Neutrophil (primary cell): Measurements from ENCODE around the gene HK2.
"Not testable (repeated sequence)": the region's sequence is repeated elsewhere in the genome, so short reads cannot be mapped to it uniquely, and the experiment has no call there.

ENCODE experiments used
- H3K27ac ChIP-seq: fragments of 200-600 bp; sonication (generic); 2 replicates; pipeline ENCODE4 v1.5.1; 2016; ENCODE audit warnings: mild to moderate bottlenecking, moderate library complexity
- H3K27me3 ChIP-seq: fragments of 200-600 bp; sonication (generic); 2 replicates; pipeline ENCODE4 v1.6.0; 2016; ENCODE audit warnings: mild to moderate bottlenecking
- H3K36me3 ChIP-seq: fragments of 200-600 bp; sonication (generic); 2 replicates; pipeline ENCODE4 v1.5.1; 2017
- H3K4me1 ChIP-seq, 2 experiments: fragments of 200-600 bp in 1 of 2; sonication (generic) in 1 of 2; 1 replicate in 1 of 2; 2 replicates in 1 of 2; pipeline versions ENCODE4 v1.5.1 to v1.6.1; 2013 to 2016; ENCODE audit warnings: low read depth in 1 of 2, low read length in 1 of 2, mild to moderate bottlenecking in 1 of 2, moderate library complexity in 1 of 2; ENCODE audit not compliant: control insufficient read depth in 1 of 2, insufficient read depth in 1 of 2
- H3K4me3 ChIP-seq, 2 experiments: fragments of 200-600 bp in 1 of 2; sonication (generic) in 1 of 2; 1 replicate in 1 of 2; 2 replicates in 1 of 2; pipeline ENCODE4 v1.5.1; 2013 to 2016; ENCODE audit warnings: low read depth in 1 of 2, low read length in 1 of 2, mild to moderate bottlenecking in 1 of 2, moderate library complexity in 1 of 2
- H3K9me3 ChIP-seq: fragments of 200-600 bp; sonication (generic); 2 replicates; pipeline ENCODE4 v1.5.1; 2016
- TF ChIP-seq, protein P1 (sequence below): fragments of 200-600 bp; sonication (generic); IDR thresholded peaks from 2 replicates; pipeline ENCODE4 v1.5.1; 2016; ENCODE audit warnings: antibody characterized with exemption

The HK2 gene

DNA sequence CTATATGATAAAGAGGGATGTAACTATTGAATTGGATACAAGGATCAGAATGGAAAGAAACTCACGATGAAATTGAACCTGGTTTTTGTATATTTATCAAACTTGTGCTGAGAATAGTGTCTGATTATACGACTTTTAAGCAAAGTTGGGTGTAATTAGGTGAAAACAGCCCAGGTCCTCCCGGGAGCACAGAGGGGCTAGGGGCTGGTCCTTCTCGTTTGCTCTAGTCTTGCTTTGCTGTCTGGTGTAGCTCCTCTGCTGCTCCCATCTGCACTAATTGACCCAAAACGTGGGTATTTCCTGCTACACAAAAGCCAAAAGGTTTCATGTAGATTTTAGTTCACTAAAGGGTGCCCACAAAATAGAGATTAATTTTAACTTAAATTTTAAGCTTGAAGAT lies 58.7 kb downstream of the HK2 start:
- no peak overlapping the region for H3K27ac ChIP-seq
- H3K27me3 ChIP-seq: no peaks in the 10 kb centered on the region
- TF ChIP-seq, protein P1, sequence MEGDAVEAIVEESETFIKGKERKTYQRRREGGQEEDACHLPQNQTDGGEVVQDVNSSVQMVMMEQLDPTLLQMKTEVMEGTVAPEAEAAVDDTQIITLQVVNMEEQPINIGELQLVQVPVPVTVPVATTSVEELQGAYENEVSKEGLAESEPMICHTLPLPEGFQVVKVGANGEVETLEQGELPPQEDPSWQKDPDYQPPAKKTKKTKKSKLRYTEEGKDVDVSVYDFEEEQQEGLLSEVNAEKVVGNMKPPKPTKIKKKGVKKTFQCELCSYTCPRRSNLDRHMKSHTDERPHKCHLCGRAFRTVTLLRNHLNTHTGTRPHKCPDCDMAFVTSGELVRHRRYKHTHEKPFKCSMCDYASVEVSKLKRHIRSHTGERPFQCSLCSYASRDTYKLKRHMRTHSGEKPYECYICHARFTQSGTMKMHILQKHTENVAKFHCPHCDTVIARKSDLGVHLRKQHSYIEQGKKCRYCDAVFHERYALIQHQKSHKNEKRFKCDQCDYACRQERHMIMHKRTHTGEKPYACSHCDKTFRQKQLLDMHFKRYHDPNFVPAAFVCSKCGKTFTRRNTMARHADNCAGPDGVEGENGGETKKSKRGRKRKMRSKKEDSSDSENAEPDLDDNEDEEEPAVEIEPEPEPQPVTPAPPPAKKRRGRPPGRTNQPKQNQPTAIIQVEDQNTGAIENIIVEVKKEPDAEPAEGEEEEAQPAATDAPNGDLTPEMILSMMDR: no peak
- peaks cover 9% of the 10 kb centered on the region for H3K9me3 ChIP-seq
- H3K4me1 ChIP-seq: peaks cover 0 to 4% of the 10 kb centered on the region in 2 experiments
- peaks cover 99% of the 10 kb centered on the region for H3K36me3 ChIP-seq
- no peak overlapping the region for H3K4me3 ChIP-seq

DNA sequence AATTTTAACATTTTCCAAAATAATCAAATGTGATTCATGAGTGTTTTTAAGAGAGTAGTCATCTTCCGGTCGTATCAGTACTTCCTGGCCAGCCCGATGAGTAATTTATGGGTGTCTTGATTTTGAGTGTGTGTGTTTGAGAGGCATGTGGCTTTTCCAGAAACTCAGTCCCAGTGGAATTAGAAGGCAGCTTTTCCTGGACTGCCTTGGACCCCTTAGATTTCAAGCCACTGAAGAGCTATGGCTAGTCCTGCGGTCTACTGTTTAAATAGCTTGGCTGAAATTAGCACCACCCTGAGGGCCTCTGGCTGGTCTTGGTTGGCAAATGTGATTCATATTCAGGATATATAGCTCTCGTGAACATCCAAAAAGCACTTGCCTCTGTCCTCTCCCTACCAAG lies 59.4 kb downstream of the HK2 start:
- no peak overlapping the region for H3K4me3 ChIP-seq
- H3K4me1 ChIP-seq: peaks cover 0 to 4% of the 10 kb centered on the region in 2 experiments
- H3K27me3 ChIP-seq: no peaks in the 10 kb centered on the region
- TF ChIP-seq, protein P1: no peak
- H3K9me3 ChIP-seq: peaks cover 9% of the 10 kb centered on the region
- H3K36me3 ChIP-seq: peaks cover 96% of the 10 kb centered on the region
- H3K27ac ChIP-seq: no peak overlapping the region

DNA sequence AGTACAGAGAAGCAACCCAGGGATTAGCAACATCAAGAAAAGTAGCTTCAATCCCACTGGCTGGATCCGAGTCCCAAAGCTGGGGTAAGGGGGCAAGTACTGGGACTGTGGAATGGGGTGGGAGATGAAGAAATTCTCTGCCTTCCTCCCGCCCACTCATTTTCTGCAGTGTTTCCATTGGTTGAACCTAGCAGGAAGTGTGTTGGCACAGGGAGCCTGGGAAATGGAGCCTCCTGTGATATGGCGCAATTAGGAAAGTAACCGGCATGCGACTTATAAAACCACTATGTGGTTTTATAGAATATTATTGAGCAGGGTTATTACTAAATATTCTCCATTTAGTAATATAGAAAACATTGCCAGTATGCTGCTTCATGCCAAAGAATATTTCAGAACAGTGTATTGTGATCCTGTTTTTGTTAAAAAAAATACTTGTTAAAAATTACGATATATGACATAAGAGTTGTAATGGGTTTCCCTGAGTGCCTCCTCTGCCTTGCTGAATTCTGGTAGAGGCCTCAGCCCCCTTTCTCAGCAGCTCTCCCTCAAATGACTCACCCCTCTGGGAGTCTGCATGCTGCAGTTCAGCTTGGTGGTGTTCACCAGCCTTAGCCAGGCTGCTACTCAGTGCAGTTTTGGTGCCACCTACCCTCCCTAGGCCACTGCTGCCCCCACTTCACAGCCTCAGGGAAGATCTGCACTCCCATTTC lies 60.5 kb downstream of the HK2 start:
- Histone ChIP-seq H3K4me1 (peaks cover 0 to 4% of the 10 kb centered on the region in 2 experiments), H3K27me3 (no peaks in the 10 kb centered on the region), H3K9me3 (peaks cover 9% of the 10 kb centered on the region), H3K4me3 (no peak overlapping the region), H3K27ac (no peak overlapping the region), H3K36me3 (peaks cover 89% of the 10 kb centered on the region)
- TF ChIP-seq, protein P1: no peak

DNA sequence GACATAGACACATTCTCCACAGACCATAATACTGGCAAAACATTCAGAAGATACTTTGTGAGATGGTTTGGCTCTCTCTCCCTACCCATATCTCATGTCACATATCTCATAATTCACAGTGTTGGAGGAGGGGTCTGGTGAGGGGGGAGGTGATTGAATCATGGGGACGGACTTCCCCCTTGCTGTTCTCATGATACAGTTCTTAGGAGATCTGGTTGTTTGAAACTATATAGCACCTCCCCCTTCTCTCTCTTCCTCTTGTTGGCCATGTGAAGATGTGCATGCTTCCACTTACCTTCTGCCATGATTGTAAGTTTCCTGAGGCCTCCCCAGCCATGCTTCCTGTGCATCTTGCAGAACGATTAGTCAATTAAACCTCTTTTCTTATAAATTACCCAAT lies 61.1 kb downstream of the HK2 start:
- H3K9me3 ChIP-seq: peaks cover 8% of the 10 kb centered on the region
- peaks cover 83% of the 10 kb centered on the region for H3K36me3 ChIP-seq
- TF ChIP-seq, protein P1: no peak
- H3K27ac ChIP-seq: no peak overlapping the region
- no peak overlapping the region for H3K4me3 ChIP-seq
- no peaks in the 10 kb centered on the region for H3K27me3 ChIP-seq
- peaks cover 0 to 4% of the 10 kb centered on the region in 2 experiments for H3K4me1 ChIP-seq

DNA sequence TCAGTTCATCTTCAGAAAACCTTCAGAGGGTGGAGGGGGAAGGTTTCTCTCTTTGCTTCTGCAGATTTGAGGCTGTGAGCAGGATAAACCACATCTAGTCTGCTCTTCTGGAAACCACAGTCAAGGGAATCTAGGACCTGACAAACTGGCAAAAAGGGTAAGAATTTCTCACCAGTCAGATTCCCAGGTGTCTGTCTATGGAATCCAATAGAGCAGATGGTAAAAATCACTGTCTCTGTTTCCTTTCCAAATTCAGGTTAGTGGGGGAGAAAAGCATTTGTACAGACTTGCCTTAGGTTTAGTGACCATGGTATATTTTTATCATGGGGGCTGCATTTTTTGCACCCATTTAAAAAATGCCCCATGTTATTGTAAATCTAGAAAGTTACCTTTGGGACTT lies 62.3 kb downstream of the HK2 start:
- Histone ChIP-seq H3K36me3 (peaks cover 70% of the 10 kb centered on the region), H3K4me1 (no peaks in the 10 kb centered on the region), H3K9me3 (peaks cover 4% of the 10 kb centered on the region)

DNA sequence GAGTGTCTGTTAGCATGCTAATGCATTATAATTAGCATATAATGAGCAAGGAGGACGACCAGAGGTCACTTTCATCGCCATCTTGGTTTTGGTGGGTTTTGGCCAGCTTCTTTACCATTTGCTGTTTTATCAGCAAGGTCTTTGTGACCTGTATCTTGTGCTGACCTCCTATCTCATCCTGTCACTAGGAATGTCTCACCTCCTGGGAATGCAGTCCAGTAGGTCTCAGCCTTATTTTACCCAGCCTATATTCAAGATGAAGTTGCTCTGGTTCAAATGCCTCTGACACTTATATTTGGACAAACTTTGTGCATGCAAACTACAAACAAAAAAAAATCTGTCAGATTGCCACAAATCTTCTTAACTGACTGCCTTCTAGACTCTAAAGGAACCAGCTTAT lies 66.3 kb downstream of the HK2 start:
- peaks cover 31% of the 10 kb centered on the region for H3K36me3 ChIP-seq
- H3K9me3 ChIP-seq, H3K4me3 ChIP-seq, H3K27me3 ChIP-seq, H3K27ac ChIP-seq, H3K4me1 ChIP-seq: not testable (repeated sequence)

More for the DNA sequence above, 62.3 kb downstream of the HK2 start:
- H3K4me3 ChIP-seq: no peak overlapping the region
- H3K27ac ChIP-seq: no peak overlapping the region
- no peaks in the 10 kb centered on the region for H3K27me3 ChIP-seq
- TF ChIP-seq, protein P1: no peak
